ENCODE data around the gene COL4A1.

The COL4A1 gene

GRCh38 chr13:110289174-110289573 lies 17.8 kb downstream of the COL4A1 start:
- DNase-seq, result no peak

GRCh38 chr13:110286833-110287819 lies 19.8 kb downstream of the COL4A1 start:
- no peak for DNase-seq

DNA sequence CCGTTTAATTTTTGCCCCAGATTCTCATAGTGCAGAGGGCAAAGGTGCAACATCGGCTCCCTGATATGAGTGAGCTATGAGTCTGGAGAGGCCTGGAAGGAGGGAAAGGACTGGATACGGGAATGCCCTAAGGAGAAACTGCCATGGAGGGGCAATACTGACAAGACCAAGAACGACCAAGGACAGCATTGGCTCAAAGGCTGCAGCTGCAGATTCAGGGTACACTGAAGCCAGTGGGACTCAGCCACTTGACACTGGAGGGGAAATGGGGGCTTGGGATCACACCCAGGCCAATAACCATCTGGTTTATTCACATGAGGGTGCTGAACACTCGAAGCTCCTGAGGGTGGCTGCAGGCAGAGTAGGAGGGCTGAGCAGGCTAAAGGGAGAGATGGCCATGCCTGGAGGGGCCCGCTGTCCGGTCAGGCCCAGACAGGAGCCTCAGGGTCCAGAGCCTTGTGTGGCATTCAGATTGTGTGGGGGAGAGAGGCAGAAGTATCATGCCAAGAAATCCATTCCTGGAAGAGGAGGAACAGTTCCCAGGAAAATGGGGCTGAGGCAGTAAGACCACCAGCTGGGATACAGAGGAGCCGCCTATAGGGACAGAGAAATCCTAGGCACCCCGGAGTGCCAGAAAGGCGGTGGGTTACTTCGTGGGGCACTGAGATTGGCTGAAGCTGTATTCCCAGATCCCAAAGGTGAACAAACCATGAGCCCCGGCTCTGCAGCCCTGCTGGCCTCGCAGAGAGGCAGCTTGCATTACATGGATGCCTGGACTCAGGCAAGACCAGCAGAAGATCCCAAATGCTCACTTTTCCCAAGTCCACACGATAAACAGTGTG lies 20.7 kb downstream of the COL4A1 start:
- no peak for DNase-seq

DNA sequence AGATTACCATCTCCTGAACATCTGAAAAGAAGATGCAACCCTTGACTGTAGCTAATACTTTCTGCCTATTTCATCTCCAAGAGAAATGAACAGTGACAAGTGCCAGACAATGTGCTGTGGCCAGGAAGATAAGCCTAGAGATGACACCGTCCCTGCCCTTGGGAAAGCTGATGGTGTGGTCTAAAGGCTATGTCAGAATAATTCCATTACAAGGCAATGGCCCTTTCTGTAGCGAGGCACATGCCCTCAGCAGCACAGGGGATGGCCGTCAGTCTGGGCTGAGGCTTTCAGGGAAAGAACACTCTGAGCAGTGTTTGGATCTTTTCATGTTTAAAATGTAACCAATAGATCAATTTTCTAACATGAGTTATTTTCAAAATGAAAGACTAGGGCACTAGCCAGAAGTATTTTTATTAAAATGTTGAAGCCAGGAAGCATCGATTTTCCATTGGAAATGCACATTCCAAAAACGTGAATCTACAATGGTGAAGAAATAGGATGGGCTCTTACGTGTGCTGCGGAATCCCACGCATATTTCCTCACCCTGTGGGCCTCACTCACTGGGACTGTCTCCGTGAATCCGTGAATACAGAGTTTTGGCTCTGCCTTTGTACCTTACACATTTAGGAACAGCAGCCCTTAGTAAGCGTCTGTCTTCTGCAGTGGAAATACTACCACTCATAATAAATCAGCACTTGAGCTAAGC lies 22.0 kb downstream of the COL4A1 start:
- no peak for DNase-seq

DNA sequence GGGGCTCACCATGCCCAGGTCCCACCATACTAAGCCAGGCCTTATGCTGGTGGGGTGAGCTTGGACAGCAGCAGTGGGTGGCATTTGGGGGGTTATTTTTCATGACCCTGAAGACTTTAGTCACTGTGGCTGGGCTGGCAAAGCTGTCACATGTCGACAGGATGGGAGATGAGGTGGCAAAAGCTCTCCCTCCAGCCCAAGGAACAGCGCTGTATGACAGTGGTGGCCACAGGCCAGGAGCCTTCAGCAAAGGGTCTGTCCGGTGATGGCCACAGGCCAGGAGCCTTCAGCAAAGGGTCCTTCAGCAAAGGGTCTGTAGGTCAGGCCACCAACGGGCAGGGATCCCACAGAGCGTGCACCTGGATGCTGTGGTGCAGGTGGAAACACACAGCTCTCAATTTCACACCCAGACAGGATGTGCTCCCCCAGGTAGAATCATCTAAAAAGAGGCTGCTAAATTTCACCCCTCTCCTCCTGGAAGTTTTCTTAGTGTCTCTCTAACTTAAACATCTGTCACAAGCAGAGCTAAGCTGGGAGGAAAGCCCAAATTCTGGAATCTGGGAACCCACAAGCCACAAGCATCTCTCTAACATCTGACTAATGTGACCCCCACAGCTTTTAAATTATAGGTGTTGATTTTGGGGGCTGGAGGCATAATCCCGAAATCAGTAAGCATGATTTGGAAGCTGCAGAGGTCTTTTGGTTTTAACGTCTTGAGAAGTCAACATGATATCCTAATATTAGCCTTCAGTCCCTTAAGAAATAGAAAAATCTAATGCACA lies 23.0 kb downstream of the COL4A1 start:
- DNase-seq, result no peak

- no peak for DNase-seq
Measured at GRCh38 chr13:110282316-110282841, 24.6 kb downstream of the COL4A1 start.

DNA sequence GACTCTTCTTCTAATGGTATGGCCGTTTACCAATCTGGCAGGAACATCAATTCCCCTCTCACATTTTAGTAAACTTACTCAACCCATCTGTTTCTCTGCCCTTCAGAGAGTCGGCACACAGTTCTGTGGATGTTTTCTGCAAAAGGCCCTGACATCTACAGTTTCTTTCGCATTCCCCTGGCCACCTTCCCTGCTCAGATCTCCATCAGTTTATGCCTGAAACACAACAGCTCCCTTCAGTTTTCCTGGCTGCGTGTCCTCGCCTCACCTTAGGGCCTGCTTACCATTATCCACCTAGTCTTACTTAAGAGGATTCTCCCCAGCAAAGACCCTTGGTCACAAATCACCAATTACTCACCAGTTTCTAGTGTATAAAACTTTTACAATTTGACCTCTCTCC lies 25.2 kb downstream of the COL4A1 start:
- no peak for DNase-seq

GRCh38 chr13:110280985-110281688 lies 25.8 kb downstream of the COL4A1 start:
- DNase-seq, result no peak

DNA sequence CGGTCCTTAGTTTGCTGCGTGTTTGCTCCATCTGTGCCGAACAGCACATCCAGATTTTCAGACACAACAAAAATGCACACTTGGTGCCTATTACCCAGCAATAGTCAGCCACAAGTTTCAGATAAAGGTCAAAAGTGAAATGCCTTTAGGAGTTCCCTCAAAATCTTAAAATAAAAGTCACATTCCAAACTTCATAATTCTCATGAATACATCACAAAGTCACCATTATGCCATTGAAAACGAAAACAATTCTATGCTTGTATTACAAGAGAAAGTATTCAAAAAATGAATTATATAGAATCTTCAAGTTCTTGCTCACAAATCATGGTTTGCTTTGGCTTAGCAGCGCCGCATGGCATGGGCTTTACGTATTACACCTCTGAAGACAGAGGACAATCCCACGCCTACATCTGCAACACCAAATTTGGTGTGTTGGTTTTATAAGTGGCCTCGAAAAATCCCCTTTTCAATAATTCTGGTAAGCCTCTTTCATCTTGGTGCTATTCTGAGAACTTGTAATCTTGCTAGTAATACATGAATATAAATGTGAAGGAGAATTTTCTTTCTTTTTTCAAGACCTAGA lies 26.6 kb downstream of the COL4A1 start:
- DNase-seq, result no peak

- no peak for DNase-seq
Measured at GRCh38 chr13:110279684-110280083, 27.3 kb downstream of the COL4A1 start.

GRCh38 chr13:110278859-110279258 lies 28.1 kb downstream of the COL4A1 start:
- no peak for DNase-seq

GRCh38 chr13:110277357-110277975 lies 29.5 kb downstream of the COL4A1 start:
- no peak for DNase-seq

GRCh38 chr13:110276553-110276950 lies 30.4 kb downstream of the COL4A1 start:
- no peak for DNase-seq

DNA sequence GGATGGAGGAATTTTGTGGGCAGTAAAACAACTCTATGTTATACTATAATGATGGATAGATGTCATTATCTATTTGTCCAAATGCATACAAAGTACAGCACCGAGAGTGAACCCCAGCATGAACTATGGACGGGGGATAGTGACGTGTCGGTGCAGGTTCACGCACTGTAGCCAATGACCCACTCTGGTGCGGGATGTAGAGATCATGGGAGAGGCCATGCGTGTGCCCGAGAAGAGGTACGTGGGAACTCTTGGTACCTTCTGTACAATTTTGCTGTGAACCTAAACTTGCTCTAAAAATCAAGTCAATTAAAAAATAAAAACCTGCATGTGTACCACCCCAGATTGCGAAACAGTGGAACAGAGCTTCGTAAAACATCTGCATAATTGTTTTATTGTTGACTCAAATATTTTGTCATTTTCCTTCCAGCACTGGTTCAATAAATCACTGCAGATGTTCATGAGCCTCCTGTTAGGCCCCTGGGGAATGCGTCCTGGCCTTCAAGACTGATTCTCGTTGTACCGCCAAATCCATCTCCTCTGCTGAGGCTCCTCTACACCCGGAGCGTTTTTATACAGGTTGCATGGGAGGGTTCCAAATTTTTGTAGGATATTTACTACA lies 30.9 kb downstream of the COL4A1 start:
- no peak for DNase-seq

DNA sequence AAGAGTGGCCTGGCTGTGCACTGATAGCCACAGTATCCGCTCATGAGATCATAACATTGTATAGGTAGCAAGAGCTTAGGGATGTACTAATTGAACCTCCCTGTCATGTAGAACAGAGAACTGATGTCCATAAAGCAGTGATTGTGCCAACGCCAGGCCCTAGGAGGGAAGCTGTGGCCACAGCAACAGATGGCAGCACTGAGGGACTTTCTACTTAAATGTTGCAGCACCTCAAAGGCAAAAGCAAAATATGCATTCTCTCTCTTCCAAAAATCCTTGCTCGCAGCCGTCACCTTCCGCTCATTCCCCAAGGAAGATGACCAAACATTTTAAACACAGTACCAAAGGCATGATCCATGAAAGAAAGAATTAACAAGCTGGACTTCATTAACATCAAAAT lies 32.3 kb downstream of the COL4A1 start:
- DNase-seq, result no peak

DNA sequence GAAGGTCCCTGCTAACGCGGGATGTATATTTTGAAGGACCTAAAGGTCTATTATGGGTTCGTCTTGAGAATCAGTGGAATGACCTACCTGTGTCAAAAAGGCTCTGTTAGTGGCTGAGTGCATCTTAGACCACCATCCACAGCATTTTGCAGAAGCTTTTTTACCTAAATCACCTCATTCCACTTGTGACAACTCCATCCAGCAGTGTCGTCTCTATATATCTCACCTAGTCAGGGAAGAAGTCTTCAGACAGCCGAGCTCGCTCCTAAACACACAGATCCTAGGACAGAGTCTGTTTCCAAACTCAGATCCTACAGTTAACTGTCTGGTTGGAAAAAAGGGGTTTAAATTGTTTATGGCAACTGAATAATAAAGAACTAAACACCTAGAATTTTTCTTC lies 33.7 kb downstream of the COL4A1 start:
- no peak for DNase-seq

GRCh38 chr13:110272651-110273050 lies 34.3 kb downstream of the COL4A1 start:
- no peak for DNase-seq

DNA sequence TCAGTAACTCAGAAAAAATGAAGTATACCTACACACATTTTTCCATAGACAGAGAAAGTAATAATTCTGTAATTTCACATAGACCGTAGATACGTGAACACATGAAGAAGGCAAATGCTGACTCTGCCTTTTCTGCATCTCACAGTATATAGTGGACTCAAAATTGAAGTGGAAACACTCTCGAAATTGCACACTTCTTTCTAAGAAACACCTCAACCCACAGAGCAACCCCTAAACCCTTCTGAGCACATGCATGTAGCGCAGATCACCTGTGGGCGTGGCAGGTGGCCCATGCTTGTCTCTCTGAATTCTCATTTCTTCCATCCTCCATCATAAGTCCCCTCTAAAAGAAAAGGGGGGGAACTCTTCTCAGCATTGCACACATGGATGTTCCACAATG lies 34.7 kb downstream of the COL4A1 start:
- DNase-seq, result no peak

DNA sequence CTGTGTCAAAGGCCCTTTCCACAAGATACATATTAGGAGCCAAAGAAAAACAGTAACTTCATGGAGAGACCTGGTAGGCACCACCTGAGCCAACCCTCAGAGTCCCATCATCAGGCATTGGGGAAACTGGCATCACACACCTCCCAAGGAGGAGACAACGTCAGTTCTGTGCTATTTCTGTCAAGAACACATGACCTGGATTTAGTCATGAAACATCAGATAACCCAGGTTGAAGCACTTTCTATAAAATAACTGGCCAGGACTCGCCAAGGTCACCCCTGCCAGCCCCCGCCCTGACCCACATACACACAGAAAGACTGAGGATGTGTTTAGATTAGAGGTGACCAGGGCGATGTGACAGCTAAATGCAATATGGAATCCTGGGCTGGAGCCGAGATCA lies 35.6 kb downstream of the COL4A1 start:
- DNase-seq, result no peak

- no peak for DNase-seq
Measured at GRCh38 chr13:110270507-110270906, 36.5 kb downstream of the COL4A1 start.
